Activated T-cell treated with anti-CD3 and anti-CD28 coated beads, Interleukin-2, amount 50 U/mL, for 24 hours (primary cell): ENCODE measurements around the gene COL25A1.

Source experiments
- DNase-seq: peaks from one replicate; pipeline ENCODE4 v3.0.0-alpha.2; 2020
- H3K27ac Mint-ChIP-seq: 2 replicates; pipeline ENCODE4 v1.8.0; 2020; ENCODE audit warnings: mild to moderate bottlenecking, mixed read lengths
- H3K27me3 Mint-ChIP-seq: 2 replicates; pipeline ENCODE4 v1.8.0; 2020; ENCODE audit warnings: mixed read lengths
- H3K36me3 Mint-ChIP-seq: 2 replicates; pipeline ENCODE4 v1.8.0; 2020; ENCODE audit warnings: low read depth, mixed read lengths
- H3K4me1 Mint-ChIP-seq: 2 replicates; pipeline ENCODE4 v1.8.0; 2020; ENCODE audit warnings: low read depth, mixed read lengths
- H3K4me3 Mint-ChIP-seq: 2 replicates; pipeline ENCODE4 v1.8.0; 2020; ENCODE audit warnings: mild to moderate bottlenecking, moderate library complexity, mixed read lengths
- H3K9me3 Mint-ChIP-seq: 2 replicates; pipeline ENCODE4 v1.8.0; 2020; ENCODE audit warnings: mixed read lengths

Gene COL25A1

GRCh38 chr4:109256818-109257217 lies 45.6 kb downstream of the COL25A1 start:
- DNase-seq = no peak
- Mint-ChIP-seq H3K27me3 (no peaks in the 10 kb centered on the region), H3K4me3 (no peak overlapping the region), H3K9me3 (no peaks in the 10 kb centered on the region), H3K27ac (no peak overlapping the region), H3K36me3 (no peaks in the 10 kb centered on the region), H3K4me1 (no peaks in the 10 kb centered on the region)

- Mint-ChIP-seq H3K27me3 (no peaks in the 10 kb centered on the region), H3K4me3 (no peak overlapping the region), H3K4me1 (no peaks in the 10 kb centered on the region), H3K27ac (no peak overlapping the region), H3K9me3 (no peaks in the 10 kb centered on the region), H3K36me3 (no peaks in the 10 kb centered on the region)
- no peak for DNase-seq
Measured at GRCh38 chr4:109254845-109255244, 47.6 kb downstream of the COL25A1 start.

- no peak overlapping the region for H3K4me3 Mint-ChIP-seq
- DNase-seq = no peak
- H3K36me3 Mint-ChIP-seq = no peaks in the 10 kb centered on the region
- no peaks in the 10 kb centered on the region for H3K4me1 Mint-ChIP-seq
- H3K9me3 Mint-ChIP-seq = no peaks in the 10 kb centered on the region
- H3K27ac Mint-ChIP-seq = no peak overlapping the region
- no peaks in the 10 kb centered on the region for H3K27me3 Mint-ChIP-seq
Measured at GRCh38 chr4:109251396-109251795, 51.1 kb downstream of the COL25A1 start.

- no peak overlapping the region for H3K4me3 Mint-ChIP-seq
- no peaks in the 10 kb centered on the region for H3K4me1 Mint-ChIP-seq
- no peaks in the 10 kb centered on the region for H3K27me3 Mint-ChIP-seq
- no peaks in the 10 kb centered on the region for H3K9me3 Mint-ChIP-seq
- no peaks in the 10 kb centered on the region for H3K36me3 Mint-ChIP-seq
- H3K27ac Mint-ChIP-seq = no peak overlapping the region
- no peak for DNase-seq
Measured at GRCh38 chr4:109248322-109248900, 54.0 kb downstream of the COL25A1 start.

GRCh38 chr4:109243871-109244270 lies 58.6 kb downstream of the COL25A1 start:
- no peaks in the 10 kb centered on the region for H3K4me1 Mint-ChIP-seq
- no peak overlapping the region for H3K27ac Mint-ChIP-seq
- no peaks in the 10 kb centered on the region for H3K36me3 Mint-ChIP-seq
- no peak overlapping the region for H3K4me3 Mint-ChIP-seq
- peaks cover 6% of the 10 kb centered on the region for H3K27me3 Mint-ChIP-seq
- DNase-seq = no peak
- H3K9me3 Mint-ChIP-seq = no peaks in the 10 kb centered on the region

GRCh38 chr4:109238746-109239145 lies 63.7 kb downstream of the COL25A1 start:
- Mint-ChIP-seq H3K4me3 (no peak overlapping the region), H3K4me1 (no peaks in the 10 kb centered on the region), H3K36me3 (no peaks in the 10 kb centered on the region), H3K9me3 (peaks cover 10% of the 10 kb centered on the region), H3K27ac (no peak overlapping the region), H3K27me3 (peaks cover 8% of the 10 kb centered on the region)
- no peak for DNase-seq

GRCh38 chr4:109235683-109236082 lies 66.8 kb downstream of the COL25A1 start:
- H3K27me3 Mint-ChIP-seq = peaks cover 5% of the 10 kb centered on the region
- peaks cover 10% of the 10 kb centered on the region for H3K9me3 Mint-ChIP-seq
- no peak overlapping the region for H3K4me3 Mint-ChIP-seq
- no peak overlapping the region for H3K27ac Mint-ChIP-seq
- H3K36me3 Mint-ChIP-seq = no peaks in the 10 kb centered on the region
- no peak for DNase-seq
- no peaks in the 10 kb centered on the region for H3K4me1 Mint-ChIP-seq

GRCh38 chr4:109234596-109234995 lies 67.9 kb downstream of the COL25A1 start:
- peaks cover 5% of the 10 kb centered on the region for H3K27me3 Mint-ChIP-seq
- no peaks in the 10 kb centered on the region for H3K4me1 Mint-ChIP-seq
- H3K4me3 Mint-ChIP-seq = no peak overlapping the region
- no peak for DNase-seq
- H3K9me3 Mint-ChIP-seq = peaks cover 10% of the 10 kb centered on the region
- no peaks in the 10 kb centered on the region for H3K36me3 Mint-ChIP-seq
- H3K27ac Mint-ChIP-seq = no peak overlapping the region

- Mint-ChIP-seq H3K4me1 (no peaks in the 10 kb centered on the region), H3K27me3 (peaks cover 6% of the 10 kb centered on the region), H3K36me3 (no peaks in the 10 kb centered on the region), H3K4me3 (no peak overlapping the region), H3K9me3 (peaks cover 10% of the 10 kb centered on the region), H3K27ac (no peak overlapping the region)
- no peak for DNase-seq
Measured at GRCh38 chr4:109233570-109233969, 68.9 kb downstream of the COL25A1 start.

- Mint-ChIP-seq H3K4me3 (no peak overlapping the region), H3K9me3 (peaks cover 10% of the 10 kb centered on the region), H3K36me3 (no peaks in the 10 kb centered on the region), H3K27ac (no peak overlapping the region), H3K27me3 (peaks cover 5% of the 10 kb centered on the region), H3K4me1 (no peaks in the 10 kb centered on the region)
- DNase-seq = no peak
Measured at GRCh38 chr4:109232681-109233080, 69.8 kb downstream of the COL25A1 start.

GRCh38 chr4:109231331-109231730 lies 71.1 kb downstream of the COL25A1 start:
- DNase-seq = no peak
- no peaks in the 10 kb centered on the region for H3K36me3 Mint-ChIP-seq
- H3K4me3 Mint-ChIP-seq = no peak overlapping the region
- H3K27me3 Mint-ChIP-seq = peaks cover 5% of the 10 kb centered on the region
- no peaks in the 10 kb centered on the region for H3K4me1 Mint-ChIP-seq
- H3K27ac Mint-ChIP-seq = no peak overlapping the region
- peaks cover 10% of the 10 kb centered on the region for H3K9me3 Mint-ChIP-seq

- no peak overlapping the region for H3K27ac Mint-ChIP-seq
- peaks cover under 1% of the 10 kb centered on the region for H3K9me3 Mint-ChIP-seq
- H3K4me1 Mint-ChIP-seq = no peaks in the 10 kb centered on the region
- H3K27me3 Mint-ChIP-seq = peaks cover 5% of the 10 kb centered on the region
- no peak overlapping the region for H3K4me3 Mint-ChIP-seq
- H3K36me3 Mint-ChIP-seq = no peaks in the 10 kb centered on the region
- DNase-seq = no peak
Measured at GRCh38 chr4:109229028-109229427, 73.4 kb downstream of the COL25A1 start.

GRCh38 chr4:109218288-109218687 lies 84.2 kb downstream of the COL25A1 start:
- Mint-ChIP-seq H3K9me3 (no peaks in the 10 kb centered on the region), H3K4me1 (no peaks in the 10 kb centered on the region), H3K36me3 (no peaks in the 10 kb centered on the region), H3K27ac (no peak overlapping the region), H3K4me3 (no peak overlapping the region), H3K27me3 (peaks cover 6% of the 10 kb centered on the region)
- no peak for DNase-seq

- no peak overlapping the region for H3K4me3 Mint-ChIP-seq
- H3K9me3 Mint-ChIP-seq = no peaks in the 10 kb centered on the region
- H3K27me3 Mint-ChIP-seq = peaks cover 6% of the 10 kb centered on the region
- no peaks in the 10 kb centered on the region for H3K36me3 Mint-ChIP-seq
- DNase-seq = no peak
- H3K4me1 Mint-ChIP-seq = no peaks in the 10 kb centered on the region
- no peak overlapping the region for H3K27ac Mint-ChIP-seq
Measured at GRCh38 chr4:109216085-109216696, 86.3 kb downstream of the COL25A1 start.

GRCh38 chr4:109215506-109215905 lies 87.0 kb downstream of the COL25A1 start:
- Mint-ChIP-seq H3K27me3 (peaks cover 6% of the 10 kb centered on the region), H3K4me3 (no peak overlapping the region), H3K4me1 (no peaks in the 10 kb centered on the region), H3K27ac (no peak overlapping the region), H3K36me3 (no peaks in the 10 kb centered on the region), H3K9me3 (no peaks in the 10 kb centered on the region)
- DNase-seq = no peak
